SW480 (cell line): ENCODE measurements around the gene ME1.
"Not testable (repeated sequence)": the region's sequence is repeated elsewhere in the genome, so short reads cannot be mapped to it uniquely, and the experiment has no call there.

Experiments
- DNase-seq: peaks from one replicate; pipeline ENCODE4 v3.0.0-alpha.2; 2016; ENCODE audit warnings: low spot score

The ME1 gene

DNA sequence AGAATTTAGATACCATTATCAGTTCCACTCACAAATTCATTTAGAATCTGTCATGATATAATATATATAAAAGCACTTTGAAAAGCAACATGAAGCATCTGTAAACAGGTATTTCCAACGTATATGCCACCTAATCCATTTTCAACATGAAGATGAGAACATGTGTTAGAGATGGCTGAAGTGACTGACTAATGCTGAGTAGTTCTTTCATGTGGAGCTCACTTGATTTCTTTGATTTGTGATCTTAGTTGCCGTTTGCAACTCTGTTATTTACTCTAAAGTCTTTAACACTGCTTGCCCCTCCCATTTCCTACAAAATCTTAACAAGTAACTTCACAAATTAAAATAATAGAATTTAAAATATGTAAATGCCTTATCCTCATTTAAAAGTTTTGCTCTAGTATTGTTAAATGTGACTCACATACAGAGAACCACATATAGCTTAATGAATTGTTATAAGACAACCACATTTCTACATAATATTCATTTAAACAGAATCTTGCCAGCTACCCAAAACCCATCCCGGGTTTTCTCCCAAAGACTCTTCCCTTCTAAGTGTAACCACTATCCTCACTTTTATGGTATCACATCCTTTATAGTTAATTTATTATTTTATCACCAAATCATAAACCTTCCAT is 78.3 kb downstream of the ME1 start:
- DNase-seq: no peak

DNA sequence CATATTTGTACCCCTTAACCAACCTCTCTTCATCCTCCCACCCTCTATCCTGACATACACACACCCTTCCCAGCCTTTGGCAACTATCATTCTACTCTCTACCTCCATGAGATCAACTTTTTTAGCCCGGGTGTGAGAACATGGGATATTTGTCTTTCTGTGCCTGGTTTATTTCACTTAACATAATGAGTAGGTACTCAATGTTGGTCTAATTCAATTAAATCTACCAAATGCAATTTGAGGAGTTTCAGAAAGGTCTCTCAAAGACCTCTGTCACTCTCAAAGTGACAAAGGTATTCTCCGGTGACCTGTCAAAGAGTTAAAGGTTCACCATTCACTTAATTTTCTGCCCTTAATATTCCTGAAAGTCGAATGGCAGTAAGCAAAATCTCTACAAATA is 87.7 kb downstream of the ME1 start:
- no peak for DNase-seq

DNA sequence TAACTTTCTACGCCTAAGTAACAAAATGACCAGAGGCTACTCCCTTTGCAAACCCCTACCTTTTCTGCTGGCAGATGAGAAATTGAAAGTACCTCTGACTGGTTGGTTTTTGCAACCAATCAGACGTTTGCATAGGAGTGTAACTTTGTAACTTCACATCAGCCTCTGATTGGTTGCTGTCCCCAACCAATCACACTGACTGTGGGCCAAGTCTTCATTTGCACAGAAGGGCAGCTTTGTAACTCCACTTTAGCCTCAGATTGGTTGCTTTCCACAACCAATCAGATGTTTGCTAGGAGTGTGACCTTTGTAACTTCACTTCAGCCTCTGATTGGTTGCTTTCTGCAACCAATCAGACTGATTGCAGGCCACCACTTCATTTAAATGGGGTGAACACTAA is 89.1 kb downstream of the ME1 start:
- no peak for DNase-seq

DNA sequence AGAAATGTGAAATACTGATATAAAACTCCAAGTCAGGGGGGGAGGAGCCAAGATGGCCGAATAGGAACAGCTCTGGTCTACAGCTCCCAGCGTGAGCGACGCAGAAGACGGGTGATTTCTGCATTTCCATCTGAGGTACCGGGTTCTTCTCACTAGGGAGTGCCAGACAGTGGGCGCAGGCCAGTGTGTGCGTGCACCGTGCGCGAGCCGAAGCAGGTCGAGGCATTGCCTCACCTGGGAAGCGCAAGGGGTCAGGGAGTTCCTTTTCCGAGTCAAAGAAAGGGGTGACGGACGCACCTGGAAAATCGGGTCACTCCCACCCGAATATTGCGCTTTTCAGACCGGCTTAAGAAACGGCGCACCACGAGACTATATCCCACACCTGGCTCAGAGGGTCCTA is 96.9 kb downstream of the ME1 start:
- not testable (repeated sequence) for DNase-seq

DNA sequence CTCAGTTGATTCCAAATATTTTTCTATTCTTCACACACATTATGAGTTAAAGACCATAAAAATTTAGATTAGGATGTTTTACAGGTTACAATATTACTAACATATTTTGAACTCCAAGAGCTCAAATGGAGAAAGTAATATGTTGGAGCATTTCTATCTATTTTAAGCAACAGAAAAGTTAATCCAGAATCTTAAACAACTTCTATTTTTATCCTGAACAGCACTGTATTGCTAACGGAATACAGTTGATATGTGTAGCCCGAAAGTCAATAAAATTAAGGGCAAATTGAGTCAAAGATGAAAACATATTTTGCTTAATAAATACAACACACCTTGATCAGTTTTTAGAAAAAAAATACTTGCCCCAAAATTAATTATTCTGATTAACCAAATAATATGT is 97.4 kb downstream of the ME1 start:
- DNase-seq: no peak

DNA sequence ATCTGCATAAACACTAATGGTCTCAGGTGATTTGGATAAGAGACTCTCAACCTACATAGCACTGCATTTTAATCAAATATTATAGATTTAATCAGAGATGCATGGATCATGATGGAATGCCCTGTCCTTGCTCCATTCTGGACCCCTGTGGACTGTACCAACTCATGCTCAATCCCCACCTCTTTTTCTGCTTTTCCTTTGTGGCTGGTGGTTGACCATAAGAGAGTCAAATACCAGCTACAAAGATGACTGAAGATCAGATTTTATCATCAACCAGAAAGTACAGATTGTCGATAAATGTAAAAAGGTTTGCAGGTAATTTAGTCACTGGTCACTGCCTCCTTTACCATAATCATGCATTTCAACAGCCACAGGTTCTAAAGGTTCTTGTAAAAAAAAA is 116.2 kb downstream of the ME1 start:
- no peak for DNase-seq

DNA sequence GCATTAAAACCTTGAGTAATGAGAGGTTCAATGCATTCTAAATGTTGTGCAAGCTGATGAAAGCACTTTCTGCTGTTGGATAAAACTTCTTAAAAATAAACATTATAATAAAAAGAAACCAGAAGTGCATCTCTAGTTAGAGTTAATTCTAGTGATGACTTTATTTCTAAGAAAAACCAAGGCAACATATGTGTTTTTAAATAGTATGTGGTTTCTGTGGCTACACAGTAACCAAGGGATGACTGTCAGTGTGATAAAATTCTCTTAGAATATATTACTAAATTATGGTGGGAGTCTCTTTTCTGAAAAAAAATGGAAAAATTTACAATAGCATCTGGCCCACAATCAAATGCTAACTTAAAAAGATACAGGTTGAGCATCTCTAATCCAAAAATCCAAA is 117.0 kb downstream of the ME1 start:
- no peak for DNase-seq

DNA sequence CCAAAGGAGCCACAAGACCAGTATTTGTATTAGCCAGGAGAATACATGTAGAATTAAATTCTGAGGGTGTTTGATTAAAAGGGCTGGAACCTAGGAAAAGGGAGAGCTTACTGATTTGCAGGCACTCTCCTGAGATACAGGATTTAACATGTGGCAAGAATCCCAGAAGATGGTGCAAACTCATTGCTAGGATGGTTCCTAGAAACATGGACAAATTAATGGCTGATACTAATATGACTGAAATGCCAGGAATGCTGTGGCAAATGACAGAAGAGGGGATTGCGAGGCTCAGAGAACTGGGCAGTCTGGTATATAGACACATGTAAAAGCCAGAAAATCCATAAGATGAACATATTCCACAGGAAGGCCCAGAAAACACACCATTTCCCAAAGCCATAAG is 119.6 kb downstream of the ME1 start:
- DNase-seq: no peak

DNA sequence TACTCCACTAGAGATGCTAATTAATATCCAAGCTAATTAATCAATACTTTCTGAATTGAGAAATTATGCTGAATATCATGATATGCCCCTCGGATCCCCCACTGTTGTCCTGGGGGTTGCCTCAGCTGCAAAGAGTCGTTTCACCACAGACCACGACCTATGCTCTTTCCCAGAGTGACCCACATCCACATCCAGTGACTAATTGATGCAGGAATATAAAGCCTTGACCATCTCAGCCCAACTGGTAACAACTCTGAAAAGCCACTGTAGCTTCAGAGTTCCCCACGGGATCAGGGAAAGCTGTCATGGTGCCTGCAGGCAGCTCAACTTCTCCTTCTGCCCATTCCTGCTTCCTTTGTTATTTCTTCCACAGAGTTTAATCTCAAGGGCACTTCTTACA is 120.8 kb downstream of the ME1 start:
- DNase-seq: no peak

DNA sequence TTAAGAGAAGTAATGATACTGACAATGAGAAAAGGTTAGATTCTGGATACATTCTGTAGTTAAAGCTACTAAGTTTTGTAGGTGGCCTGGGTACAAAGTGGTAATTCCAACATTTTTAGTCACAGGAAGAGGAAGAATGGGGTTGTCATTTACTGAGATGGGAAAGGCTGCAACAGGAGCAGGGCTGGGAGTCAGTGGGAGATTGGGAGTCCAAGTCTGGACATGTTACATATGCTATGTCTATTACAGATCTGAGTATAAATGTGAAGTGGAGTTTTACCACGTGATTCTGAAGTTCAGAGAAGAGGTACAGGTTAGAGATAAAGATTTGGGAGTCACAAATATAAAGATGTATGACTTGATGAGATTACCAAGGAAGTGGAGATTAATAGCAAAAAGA is 121.5 kb downstream of the ME1 start:
- no peak for DNase-seq

DNA sequence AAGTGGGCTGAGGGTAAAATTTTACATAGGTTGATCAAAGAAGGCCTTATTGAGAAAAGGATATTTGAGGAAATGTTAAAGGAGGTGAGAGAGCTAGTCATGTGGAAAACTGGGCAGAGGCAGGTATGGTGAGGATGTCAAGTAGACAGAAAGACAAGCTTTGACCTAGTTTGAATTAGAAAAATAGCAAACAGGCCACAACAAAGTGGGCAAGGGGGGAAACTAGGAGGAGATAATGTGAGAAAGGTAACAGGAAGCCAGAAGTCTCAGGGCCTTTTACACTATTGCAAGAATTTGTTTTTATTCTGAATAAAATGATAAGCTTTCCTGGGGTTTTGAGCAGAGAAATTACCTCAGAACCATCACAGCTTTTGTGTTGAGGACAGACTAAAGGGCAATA is 122.0 kb downstream of the ME1 start:
- DNase-seq: no peak

DNA sequence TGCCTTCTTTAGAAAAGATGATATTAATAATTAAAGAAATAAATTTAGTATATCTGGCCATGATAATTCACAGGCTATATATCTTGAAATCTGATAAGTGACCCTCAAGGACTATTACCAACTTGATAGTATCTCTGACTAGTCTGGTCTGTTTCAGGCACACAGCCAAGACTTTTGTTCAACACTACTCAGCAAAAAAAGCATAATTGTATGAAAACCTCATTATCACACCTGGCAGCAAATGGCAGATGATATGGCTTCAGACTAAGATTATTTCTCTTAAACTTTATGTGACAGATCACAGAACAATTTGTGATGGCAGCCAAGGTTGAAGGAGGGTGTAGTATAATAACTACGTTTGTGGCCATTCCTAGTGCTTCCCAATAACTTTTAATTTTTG is 123.0 kb downstream of the ME1 start:
- no peak for DNase-seq

DNA sequence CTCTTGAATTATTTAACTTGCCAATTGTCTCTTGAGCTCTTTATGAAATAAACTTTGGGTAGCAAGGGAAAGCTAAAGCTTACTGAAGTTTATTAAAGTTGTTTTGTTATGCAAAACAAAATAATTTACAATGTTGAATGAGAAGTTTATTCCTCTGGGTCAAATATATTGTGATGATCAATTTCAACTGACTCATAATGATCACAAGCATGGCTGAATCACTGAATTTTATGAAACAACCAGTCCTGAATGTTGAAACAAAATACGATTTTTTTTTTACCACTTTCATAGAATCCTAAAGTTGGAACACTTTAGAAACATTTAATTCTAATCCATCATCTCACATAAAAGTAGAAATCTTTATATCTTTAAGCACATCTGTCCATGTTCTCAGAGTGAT is 127.4 kb downstream of the ME1 start:
- DNase-seq: no peak

DNA sequence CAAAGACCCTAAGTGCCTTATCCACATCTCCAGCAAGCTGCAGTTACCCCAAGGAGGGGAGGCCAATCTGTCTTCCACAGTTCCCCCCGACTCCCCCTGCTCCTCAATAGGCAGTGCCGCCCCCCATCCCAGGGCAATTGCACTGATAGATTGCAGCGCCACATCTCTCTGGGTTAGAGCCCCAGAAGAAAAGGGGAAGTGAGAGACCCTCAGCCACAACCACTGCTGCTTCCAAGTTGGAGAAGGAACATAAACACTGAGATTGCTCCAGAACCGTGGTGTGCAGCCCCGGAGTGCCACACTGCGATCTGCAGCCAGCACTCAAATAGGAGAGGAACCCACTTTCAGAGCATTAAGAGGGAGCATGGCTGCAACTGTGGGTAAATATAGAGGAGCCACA is 136.2 kb downstream of the ME1 start:
- no peak for DNase-seq

DNA sequence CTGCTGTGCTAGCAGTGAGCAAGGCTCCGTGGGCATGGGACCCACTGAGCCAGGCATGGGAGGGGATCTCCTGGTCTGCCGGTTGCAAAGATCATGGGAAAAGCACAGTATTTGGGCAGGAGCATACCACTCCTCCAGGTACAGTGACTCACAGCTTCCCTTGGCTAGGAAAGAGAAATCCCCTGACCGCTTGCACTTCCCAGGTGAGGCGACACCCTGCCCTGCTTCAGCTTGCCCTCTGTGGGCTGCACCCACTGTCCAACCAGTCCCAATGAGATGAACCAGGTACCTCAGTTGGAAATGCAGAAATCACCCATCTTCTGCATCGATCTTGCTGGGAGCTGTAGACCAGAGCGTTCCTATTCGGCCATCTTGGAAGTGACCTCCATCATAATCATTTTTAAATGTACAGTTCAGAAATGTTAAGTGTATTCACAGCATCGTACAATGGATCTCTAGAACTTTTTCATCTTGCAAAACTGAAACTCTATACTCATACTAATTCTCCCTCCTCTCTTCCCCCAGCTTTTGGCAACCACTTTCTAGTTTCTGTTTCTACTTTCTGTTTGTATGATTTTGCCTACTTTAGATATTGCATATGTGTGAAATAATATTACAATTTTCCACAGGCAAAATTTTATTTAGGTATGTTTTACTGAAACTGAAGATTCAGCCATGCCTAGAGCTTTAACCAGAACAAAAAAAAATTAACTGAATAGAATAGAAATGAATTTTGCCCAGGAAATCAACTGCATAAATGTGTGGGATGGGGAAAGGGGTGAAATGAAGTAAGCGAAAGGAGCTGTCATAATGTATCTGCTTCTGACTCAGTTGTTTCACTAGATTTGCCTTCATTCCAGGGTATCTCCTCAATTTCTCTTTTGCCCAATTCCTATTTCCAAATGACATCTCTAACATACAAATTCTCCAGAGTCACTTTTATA is 137.7 kb downstream of the ME1 start:
- no peak for DNase-seq

DNA sequence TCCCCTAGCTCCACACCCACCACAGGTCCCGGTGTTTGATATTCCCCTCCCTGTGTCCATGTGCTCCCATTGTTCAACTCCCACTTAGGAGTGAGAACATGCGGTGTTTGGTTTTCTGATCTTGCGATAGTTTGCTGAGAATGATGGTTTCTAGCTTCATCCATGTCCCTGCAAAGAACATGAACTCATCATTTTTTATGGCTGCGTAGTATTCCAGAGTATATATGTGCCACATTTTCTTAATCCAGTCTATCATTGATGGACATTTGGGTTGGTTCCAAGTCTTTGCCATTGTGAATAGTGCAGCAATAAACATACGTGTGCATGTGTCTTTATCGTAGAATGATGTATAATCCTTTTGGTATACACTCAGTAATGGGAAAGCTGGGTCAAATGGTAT is 143.6 kb downstream of the ME1 start:
- not testable (repeated sequence) for DNase-seq

DNA sequence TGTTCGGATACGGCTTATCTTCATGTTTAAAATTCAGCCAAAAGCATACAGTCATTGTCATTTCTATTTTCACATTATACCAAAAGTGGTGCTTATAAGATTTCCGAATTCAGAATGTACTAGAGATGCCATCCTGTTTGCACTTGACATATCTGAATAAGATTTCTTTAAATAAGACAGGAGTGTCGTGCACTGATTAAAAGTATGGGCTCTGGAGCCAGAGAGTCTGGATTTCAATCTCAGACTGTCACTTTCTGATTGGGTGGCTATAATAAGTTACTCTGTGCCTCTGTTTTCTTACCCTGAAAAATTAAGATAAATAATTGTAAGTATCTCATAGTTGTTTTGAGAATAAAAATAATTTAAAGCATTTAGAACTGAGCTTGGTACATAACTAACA is 144.9 kb downstream of the ME1 start:
- DNase-seq: no peak

DNA sequence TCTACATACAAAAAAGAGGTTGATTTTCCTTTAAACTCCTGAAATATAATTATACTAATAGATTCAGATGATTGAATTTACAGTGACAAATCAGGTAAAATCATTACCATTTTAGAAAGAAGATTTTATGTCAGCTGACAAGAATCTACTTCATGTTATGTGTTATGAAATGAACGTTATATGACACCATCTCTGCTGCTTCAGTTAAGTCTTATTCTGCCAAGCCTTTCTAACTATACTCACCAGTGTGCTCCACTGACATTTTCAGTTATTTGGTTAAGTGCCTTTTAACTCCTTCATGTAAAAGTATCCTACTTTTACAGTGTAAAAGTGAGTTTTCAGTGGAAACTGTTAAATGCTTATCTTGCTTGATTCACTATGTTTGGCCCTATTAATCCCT is 157.3 kb downstream of the ME1 start:
- no peak for DNase-seq

DNA sequence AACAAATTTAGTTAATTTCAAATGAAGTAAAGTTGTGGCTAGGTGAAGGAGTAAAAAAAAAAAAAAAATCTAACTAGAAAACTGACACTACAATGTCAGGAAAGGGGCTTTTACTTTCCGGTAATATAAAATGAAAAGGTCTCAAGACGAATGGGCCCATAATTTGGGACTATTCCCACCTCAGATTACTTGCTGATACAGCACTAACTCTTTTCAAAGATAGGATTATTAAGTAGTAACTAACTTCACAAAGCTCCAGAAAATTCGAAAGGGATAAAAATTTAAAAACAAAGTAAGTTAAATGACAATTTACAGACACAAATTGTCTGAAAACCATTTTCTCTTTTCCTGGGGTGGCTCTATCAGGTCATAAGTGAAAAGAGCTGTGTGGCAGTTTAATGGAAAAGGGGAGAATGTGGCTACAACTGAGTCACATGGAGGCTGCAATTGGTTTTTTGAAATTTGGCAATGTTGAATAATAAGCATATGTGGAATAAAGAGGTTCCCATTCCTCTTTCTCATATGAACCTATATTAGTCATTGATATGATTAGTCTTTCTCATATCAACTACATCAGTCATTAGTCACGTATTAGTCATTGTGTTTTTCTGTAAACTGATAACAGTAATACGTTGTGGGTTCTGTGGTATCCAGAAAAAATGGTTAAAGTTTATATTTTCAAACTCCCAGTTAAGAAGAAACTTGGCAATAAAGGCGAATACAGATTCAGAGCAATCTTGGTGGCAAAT is 159.7 kb downstream of the ME1 start:
- no peak for DNase-seq

DNA sequence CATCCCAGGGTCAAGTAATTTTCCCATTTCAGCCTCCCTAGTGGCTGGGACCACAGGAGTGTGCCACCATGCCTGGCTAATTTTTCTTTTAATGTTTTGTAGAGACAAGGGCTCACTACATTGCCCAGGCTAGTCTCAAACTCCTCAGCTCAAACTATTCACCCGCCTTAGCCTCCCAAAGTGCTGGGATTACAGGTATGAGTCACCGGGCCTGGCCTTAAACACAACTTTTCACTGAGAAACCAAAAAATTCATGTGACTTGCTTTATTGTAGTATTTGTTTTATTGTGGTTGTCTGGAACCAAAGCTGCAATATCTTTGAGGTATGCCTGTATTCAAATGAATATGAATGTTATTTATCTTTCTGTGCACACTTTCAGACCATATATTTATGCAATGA is 165.5 kb downstream of the ME1 start:
- no peak for DNase-seq

DNA sequence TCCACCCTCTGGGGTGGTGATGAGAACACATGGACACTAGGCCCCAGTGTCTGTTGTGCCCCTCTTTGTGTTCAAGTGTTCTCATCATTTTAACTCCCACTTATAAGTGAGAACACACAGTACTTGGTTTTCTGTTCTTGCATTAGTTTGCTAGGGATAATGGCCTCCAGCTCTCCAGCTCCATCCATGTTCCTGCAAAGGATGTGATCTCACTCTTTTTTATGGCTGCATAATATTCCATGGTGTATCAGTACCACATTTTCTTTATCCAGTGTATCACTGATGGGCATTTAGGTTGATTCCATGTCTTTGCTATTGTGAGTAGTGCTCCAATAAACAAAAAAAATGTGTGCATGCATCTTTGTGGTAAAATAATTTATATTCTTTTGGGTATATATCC is 170.3 kb downstream of the ME1 start:
- DNase-seq: no peak

DNA sequence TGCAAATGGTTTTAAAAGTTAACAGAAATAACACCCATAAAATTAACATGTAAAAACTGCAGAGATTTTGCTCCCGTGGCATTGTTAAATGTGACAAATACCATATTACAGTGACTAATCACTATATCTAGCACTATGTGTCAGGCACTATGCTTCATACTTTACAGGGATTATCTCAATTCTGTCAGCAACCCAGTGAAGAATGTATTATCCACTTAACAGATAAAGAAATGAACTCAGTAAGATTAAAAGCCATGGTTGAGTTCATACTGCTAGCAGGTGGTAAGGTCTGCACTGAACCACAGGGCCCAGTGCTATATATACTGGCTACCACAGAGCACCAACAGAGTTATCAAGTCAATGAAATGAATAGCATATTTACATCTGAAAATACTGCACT is 172.3 kb downstream of the ME1 start:
- DNase-seq: no peak

DNA sequence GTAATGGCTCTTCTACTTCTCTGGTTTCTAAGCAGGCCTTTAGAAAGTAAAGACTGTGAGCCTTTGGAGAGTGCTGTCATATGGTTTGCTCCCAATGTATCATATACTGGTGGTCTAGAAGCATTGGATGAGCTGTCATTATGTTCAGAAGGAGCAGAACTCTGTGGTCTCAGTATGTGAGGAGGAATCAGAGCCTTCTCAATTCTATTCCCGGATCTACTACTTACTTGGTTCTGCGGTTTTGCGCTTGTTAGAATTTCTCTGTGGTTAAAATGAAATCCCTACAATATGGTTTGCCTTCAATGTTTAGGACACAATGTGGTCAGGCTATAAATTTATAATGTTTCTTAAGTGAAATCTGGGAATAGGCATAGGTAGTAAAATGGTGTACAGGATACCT is 173.1 kb downstream of the ME1 start:
- no peak for DNase-seq
